Neutrophil (primary cell): ENCODE data around the gene PAQR8.
"Not testable (repeated sequence)": the region's sequence is repeated elsewhere in the genome, so short reads cannot be mapped to it uniquely, and the experiment has no call there.

Experiments
- H3K27ac ChIP-seq: fragments of 200-600 bp; sonication (generic); 2 replicates; pipeline ENCODE4 v1.5.1; 2016; ENCODE audit warnings: mild to moderate bottlenecking, moderate library complexity
- H3K27me3 ChIP-seq: fragments of 200-600 bp; sonication (generic); 2 replicates; pipeline ENCODE4 v1.6.0; 2016; ENCODE audit warnings: mild to moderate bottlenecking
- H3K36me3 ChIP-seq: fragments of 200-600 bp; sonication (generic); 2 replicates; pipeline ENCODE4 v1.5.1; 2017
- H3K4me1 ChIP-seq, 2 experiments: fragments of 200-600 bp in 1 of 2; sonication (generic) in 1 of 2; 1 replicate in 1 of 2; 2 replicates in 1 of 2; pipeline versions ENCODE4 v1.5.1 to v1.6.1; 2013 to 2016; ENCODE audit warnings: low read depth in 1 of 2, low read length in 1 of 2, mild to moderate bottlenecking in 1 of 2, moderate library complexity in 1 of 2; ENCODE audit not compliant: control insufficient read depth in 1 of 2, insufficient read depth in 1 of 2
- H3K4me3 ChIP-seq, 2 experiments: fragments of 200-600 bp in 1 of 2; sonication (generic) in 1 of 2; 1 replicate in 1 of 2; 2 replicates in 1 of 2; pipeline ENCODE4 v1.5.1; 2013 to 2016; ENCODE audit warnings: low read depth in 1 of 2, low read length in 1 of 2, mild to moderate bottlenecking in 1 of 2, moderate library complexity in 1 of 2
- H3K9me3 ChIP-seq: fragments of 200-600 bp; sonication (generic); 2 replicates; pipeline ENCODE4 v1.5.1; 2016
- TF ChIP-seq, protein P1 (sequence below): fragments of 200-600 bp; sonication (generic); IDR thresholded peaks from 2 replicates; pipeline ENCODE4 v1.5.1; 2016; ENCODE audit warnings: antibody characterized with exemption

Gene PAQR8

GRCh38 chr6:52423971-52424381 lies 62.0 kb downstream of the PAQR8 start:
- Histone ChIP-seq H3K27ac (no peak overlapping the region), H3K36me3 (no peaks in the 10 kb centered on the region), H3K27me3 (no peaks in the 10 kb centered on the region), H3K4me3 (no peak overlapping the region), H3K4me1 (peaks cover 14 to 16% of the 10 kb centered on the region in 2 experiments), H3K9me3 (no peaks in the 10 kb centered on the region)
- TF ChIP-seq, protein P1, sequence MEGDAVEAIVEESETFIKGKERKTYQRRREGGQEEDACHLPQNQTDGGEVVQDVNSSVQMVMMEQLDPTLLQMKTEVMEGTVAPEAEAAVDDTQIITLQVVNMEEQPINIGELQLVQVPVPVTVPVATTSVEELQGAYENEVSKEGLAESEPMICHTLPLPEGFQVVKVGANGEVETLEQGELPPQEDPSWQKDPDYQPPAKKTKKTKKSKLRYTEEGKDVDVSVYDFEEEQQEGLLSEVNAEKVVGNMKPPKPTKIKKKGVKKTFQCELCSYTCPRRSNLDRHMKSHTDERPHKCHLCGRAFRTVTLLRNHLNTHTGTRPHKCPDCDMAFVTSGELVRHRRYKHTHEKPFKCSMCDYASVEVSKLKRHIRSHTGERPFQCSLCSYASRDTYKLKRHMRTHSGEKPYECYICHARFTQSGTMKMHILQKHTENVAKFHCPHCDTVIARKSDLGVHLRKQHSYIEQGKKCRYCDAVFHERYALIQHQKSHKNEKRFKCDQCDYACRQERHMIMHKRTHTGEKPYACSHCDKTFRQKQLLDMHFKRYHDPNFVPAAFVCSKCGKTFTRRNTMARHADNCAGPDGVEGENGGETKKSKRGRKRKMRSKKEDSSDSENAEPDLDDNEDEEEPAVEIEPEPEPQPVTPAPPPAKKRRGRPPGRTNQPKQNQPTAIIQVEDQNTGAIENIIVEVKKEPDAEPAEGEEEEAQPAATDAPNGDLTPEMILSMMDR = no peak

- TF ChIP-seq, protein P1 = no peak
- no peaks in the 10 kb centered on the region for H3K36me3 ChIP-seq
- H3K27ac ChIP-seq = no peak overlapping the region
- no peak overlapping the region for H3K4me3 ChIP-seq
- no peaks in the 10 kb centered on the region for H3K27me3 ChIP-seq
- no peaks in the 10 kb centered on the region for H3K9me3 ChIP-seq
- peaks cover 11 to 13% of the 10 kb centered on the region in 2 experiments for H3K4me1 ChIP-seq
Measured at GRCh38 chr6:52424513-52424912, 62.6 kb downstream of the PAQR8 start.

- Histone ChIP-seq H3K27ac (no peak overlapping the region), H3K27me3 (no peaks in the 10 kb centered on the region), H3K9me3 (no peaks in the 10 kb centered on the region), H3K4me1 (no peaks in the 10 kb centered on the region), H3K4me3 (no peak overlapping the region), H3K36me3 (no peaks in the 10 kb centered on the region)
- TF ChIP-seq, protein P1 = no peak
Measured at GRCh38 chr6:52426667-52427066, 64.7 kb downstream of the PAQR8 start.

GRCh38 chr6:52433294-52433693 lies 71.3 kb downstream of the PAQR8 start:
- not testable (repeated sequence) for H3K4me1 ChIP-seq, H3K4me3 ChIP-seq, H3K9me3 ChIP-seq, H3K36me3 ChIP-seq, H3K27me3 ChIP-seq, H3K27ac ChIP-seq

GRCh38 chr6:52435345-52435744 lies 73.4 kb downstream of the PAQR8 start:
- H3K36me3 ChIP-seq = no peaks in the 10 kb centered on the region
- TF ChIP-seq, protein P1 = no peak
- H3K9me3 ChIP-seq = no peaks in the 10 kb centered on the region
- H3K4me3 ChIP-seq = no peak overlapping the region
- H3K27ac ChIP-seq = no peak overlapping the region
- H3K4me1 ChIP-seq = no peaks in the 10 kb centered on the region
- H3K27me3 ChIP-seq = no peaks in the 10 kb centered on the region

GRCh38 chr6:52438926-52439325 lies 77.0 kb downstream of the PAQR8 start:
- no peak overlapping the region for H3K4me3 ChIP-seq
- no peaks in the 10 kb centered on the region for H3K27me3 ChIP-seq
- no peaks in the 10 kb centered on the region for H3K36me3 ChIP-seq
- no peaks in the 10 kb centered on the region for H3K9me3 ChIP-seq
- no peak overlapping the region for H3K27ac ChIP-seq
- TF ChIP-seq, protein P1 = no peak
- H3K4me1 ChIP-seq = no peaks in the 10 kb centered on the region
